ENCODE results near the gene GSTM2.
"Not testable (repeated sequence)": the region's sequence is repeated elsewhere in the genome, so short reads cannot be mapped to it uniquely, and the experiment has no call there.

GSTM2 gene

GRCh38 chr1:109697066-109697465 lies 29.2 kb downstream of the GSTM2 start:
- TF ChIP-seq, protein P1, sequence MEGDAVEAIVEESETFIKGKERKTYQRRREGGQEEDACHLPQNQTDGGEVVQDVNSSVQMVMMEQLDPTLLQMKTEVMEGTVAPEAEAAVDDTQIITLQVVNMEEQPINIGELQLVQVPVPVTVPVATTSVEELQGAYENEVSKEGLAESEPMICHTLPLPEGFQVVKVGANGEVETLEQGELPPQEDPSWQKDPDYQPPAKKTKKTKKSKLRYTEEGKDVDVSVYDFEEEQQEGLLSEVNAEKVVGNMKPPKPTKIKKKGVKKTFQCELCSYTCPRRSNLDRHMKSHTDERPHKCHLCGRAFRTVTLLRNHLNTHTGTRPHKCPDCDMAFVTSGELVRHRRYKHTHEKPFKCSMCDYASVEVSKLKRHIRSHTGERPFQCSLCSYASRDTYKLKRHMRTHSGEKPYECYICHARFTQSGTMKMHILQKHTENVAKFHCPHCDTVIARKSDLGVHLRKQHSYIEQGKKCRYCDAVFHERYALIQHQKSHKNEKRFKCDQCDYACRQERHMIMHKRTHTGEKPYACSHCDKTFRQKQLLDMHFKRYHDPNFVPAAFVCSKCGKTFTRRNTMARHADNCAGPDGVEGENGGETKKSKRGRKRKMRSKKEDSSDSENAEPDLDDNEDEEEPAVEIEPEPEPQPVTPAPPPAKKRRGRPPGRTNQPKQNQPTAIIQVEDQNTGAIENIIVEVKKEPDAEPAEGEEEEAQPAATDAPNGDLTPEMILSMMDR (conservative IDR thresholded peaks at IDR 0.05; ENCODE audit: low read length), result no peak
- no peak for DNase-seq (ENCODE audit: low read depth)
- H3K4me3 ChIP-seq (ENCODE audit: low read length), result no peak overlapping the region

DNA sequence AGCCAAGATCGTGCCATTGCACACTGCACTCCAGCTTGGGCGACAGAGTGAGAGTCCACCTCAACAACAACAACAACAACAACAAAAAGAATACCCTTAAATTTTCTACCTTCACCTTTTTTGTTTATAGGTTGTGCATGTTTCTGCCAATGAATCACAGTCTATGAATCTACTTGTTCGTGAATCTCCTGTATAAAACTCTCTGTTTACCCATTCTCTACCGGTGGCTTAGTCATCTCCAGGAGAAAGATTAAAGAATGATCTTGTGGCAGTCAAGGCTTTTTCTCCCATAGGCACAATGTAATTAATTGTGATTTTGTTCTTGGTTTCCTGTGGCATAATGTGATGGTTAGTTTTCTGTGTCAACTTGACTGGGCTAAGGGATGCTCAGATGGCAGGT lies 30.0 kb downstream of the GSTM2 start:
- DNase-seq (ENCODE audit: low read depth); H3K4me3 ChIP-seq (ENCODE audit: low read length): not testable (repeated sequence)

GRCh38 chr1:109702940-109703339 lies 35.1 kb downstream of the GSTM2 start:
- DNase-seq (ENCODE audit: low read depth); H3K4me3 ChIP-seq (ENCODE audit: low read length): not testable (repeated sequence)

DNA sequence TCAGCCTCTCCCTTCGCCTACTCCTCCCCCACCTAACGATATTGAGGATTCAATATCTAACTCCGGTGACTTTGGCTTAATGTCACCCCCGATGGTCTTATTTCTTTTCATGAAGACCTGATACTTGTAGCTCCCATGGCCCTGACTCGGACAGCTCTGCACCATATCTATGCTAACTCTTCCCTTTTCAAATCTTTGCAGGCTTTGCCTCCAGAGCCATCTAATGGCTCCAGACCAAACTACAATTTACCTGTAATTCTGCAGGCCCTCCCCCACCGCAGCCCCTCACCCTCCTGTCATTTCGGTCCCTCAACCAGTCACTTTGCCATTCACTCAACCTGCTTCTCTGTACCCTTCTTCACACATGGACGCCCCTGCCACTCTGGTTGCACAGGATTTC lies 36.3 kb downstream of the GSTM2 start:
- TF ChIP-seq, protein P1 (conservative IDR thresholded peaks at IDR 0.05; ENCODE audit: low read length), result no peak
- no peak overlapping the region for H3K4me3 ChIP-seq (ENCODE audit: low read length)
- no peak for DNase-seq (ENCODE audit: low read depth)

DNA sequence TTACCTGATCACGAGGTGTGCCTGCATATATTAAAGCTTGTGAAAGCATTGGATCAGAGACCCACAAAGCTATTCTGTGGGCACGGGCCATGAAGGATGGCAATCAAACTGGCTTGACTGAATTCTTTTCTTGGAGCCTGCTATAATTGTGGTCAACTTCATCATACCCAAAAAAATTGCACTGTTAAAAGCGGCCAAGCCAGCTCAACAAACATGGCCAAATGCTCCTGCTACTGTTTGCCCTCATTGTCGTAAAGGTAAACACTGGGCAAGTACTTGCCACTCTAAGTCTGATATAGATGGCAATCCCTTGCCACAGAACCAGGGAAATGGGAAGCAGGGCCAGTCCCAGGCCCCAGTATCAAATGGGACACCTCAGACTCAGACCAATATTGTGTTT lies 37.6 kb downstream of the GSTM2 start:
- TF ChIP-seq, protein P1 (conservative IDR thresholded peaks at IDR 0.05; ENCODE audit: low read length), result no peak
- no peak overlapping the region for H3K4me3 ChIP-seq (ENCODE audit: low read length)
- no peak for DNase-seq (ENCODE audit: low read depth)

DNA sequence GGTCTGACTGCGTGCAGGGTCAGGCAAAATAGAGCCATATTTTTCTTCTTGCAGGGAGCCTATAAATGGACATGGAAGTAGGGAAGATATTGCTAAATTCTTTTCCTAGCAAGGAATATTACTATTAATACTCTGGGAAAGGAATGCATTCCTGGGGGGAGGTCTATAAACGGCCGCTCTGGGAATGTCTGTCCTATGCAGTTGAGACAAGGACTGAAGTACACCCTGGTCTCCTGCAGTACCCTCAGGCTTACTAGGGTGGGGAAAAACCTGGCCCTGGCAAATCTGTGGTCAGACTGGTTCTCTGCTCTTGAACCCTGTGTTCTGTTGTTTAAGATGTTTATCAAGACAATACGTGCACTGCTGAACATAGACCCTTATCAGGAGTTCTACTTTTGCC lies 41.1 kb downstream of the GSTM2 start:
- not testable (repeated sequence) for H3K4me3 ChIP-seq (ENCODE audit: low read length); DNase-seq (ENCODE audit: low read depth)

DNA sequence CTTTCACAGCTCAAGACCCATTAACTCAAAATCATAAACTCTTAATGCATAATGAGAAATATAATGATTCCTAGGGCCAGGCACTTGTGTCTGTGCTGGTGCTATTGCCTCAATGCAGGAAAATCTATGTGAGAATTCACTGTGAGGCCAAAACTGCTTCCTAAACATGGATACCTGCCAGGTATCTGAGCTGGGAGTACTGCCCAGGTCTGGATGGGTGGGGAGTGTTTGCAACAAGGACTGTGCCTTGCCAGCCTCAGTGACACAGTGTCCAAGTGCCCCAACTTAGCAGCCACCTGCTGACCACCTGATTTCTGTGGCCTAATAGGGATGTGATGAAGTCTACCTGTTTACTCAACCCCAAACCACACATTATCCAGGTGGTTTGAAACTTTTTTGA lies 42.0 kb downstream of the GSTM2 start:
- H3K4me3 ChIP-seq (ENCODE audit: low read length); DNase-seq (ENCODE audit: low read depth): not testable (repeated sequence)

GRCh38 chr1:109711593-109712320 lies 43.9 kb downstream of the GSTM2 start, which contains the start of gene GSTM5:
GSTM5 (plus strand) TSS chr1:109712251; CDS start chr1:109712313, 62 bp downstream.
- H3K4me3 ChIP-seq (ENCODE audit: low read length), result peak within 1 kb of the TSS; percentile 29
- not testable (repeated sequence) for DNase-seq (ENCODE audit: low read depth)

DNA sequence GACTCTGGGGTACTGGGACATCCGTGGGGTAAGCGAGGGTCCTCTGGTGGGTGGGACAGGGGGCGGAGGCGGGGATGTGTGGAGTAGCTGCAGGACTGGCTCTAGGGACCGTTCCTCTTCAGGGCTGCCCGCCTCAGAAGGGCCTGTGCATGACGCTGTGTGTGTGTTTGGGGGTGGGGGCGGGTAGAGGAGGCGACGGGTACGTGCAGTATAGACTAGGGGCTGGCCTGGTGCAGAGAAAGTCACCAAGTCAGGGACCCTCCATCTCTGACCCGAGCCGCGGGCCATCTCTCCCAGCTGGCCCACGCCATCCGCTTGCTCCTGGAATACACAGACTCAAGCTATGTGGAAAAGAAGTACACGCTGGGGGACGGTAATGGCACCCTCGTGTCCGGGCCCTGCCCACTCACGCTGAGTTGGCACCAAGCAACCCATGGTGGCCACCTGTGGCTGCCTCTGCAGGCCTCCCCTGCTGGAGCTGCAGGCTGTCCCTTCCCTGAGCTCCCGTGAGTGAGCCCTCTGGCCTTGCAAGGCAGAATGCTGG lies 44.5 kb downstream of the GSTM2 start:
- H3K4me3 ChIP-seq (ENCODE audit: low read length), result peak overlapping the region; percentile 29
- no peak for DNase-seq (ENCODE audit: low read depth)
- TF ChIP-seq, protein P1 (conservative IDR thresholded peaks at IDR 0.05; ENCODE audit: low read length), result no peak

GRCh38 chr1:109713636-109714035 lies 45.8 kb downstream of the GSTM2 start:
- no peak overlapping the region for H3K4me3 ChIP-seq (ENCODE audit: low read length)
- TF ChIP-seq, protein P1 (conservative IDR thresholded peaks at IDR 0.05; ENCODE audit: low read length), result no peak
- DNase-seq (ENCODE audit: low read depth), result no peak

Data from AG10803 (cell line).